Fibroblast of lung (primary cell): Measurements from ENCODE around the gene GABBR2.

Experiments
- CTCF ChIP-seq, 2 donors: IDR thresholded peaks in 1 of 2; conservative IDR thresholded peaks in 1 of 2; 1 replicate in 1 of 2; 2 replicates in 1 of 2; pipeline ENCODE4 v1.5.1; 2011 to 2012; ENCODE audit warnings: low read length in 2 of 2, control low read depth in 1 of 2, inconsistent platforms in 1 of 2, low read depth in 1 of 2, mild to moderate bottlenecking in 1 of 2
- EZH2 ChIP-seq: IDR thresholded peaks from 2 replicates; pipeline ENCODE4 v1.5.1; 2012; ENCODE audit warnings: low read length, control low read depth, mild to moderate bottlenecking; ENCODE audit errors: missing control alignments

- no peak for TF ChIP-seq CTCF (conservative IDR thresholded peaks at IDR 0.05 in 1 of 2, IDR thresholded peaks at IDR 0.05 in 1 of 2; ENCODE audit: low read depth in 1 of 2, low read length in 2 of 2)
- no peak for TF ChIP-seq EZH2
Measured at GRCh38 chr9:98321269-98321668, 387.5 kb downstream of the GABBR2 start.
